H1 (cell line): ENCODE measurements around the gene POLR3A. TPM values are rescaled to one million over a fixed set of nuclear protein-coding genes. Genes with fewer than 3 reads are reported as not detected.

Source experiments
- CTCF ChIA-PET: fragments of 300-600 bp; sonication (Branson Sonifier 250); formaldehyde crosslinking; loops from one replicate; lab custom pipeline; 2021; ENCODE audit not compliant: partially characterized antibody; lab: Charles Lee
- POLR2A ChIA-PET: fragments of 300-600 bp; sonication (Branson Sonifier 250); formaldehyde crosslinking; loops from one replicate; lab custom pipeline; 2021; ENCODE audit warnings: inconsistent platforms; ENCODE audit not compliant: partially characterized antibody; lab: Charles Lee
- DNase-seq, 2 experiments: peaks; one replicate each; pipeline versions ENCODE4 v3.0.0 to v3.0.0-alpha.2; 2010 to 2022; ENCODE audit warnings: low spot score in 2 of 2, low read depth in 1 of 2, mixed read lengths in 1 of 2
- FAIRE-seq: peaks from 2 replicates; lab custom pipeline; 2011; peaks lifted over from hg19 to GRCh38; lab: Jason Lieb, UNC
- H2AFZ ChIP-seq: 2 replicates; pipeline ENCODE4 v1.8.1; 2012; ENCODE audit warnings: low read length, inconsistent platforms
- H2AK5ac ChIP-seq: 2 replicates; pipeline ENCODE4 v1.6.1; 2013; ENCODE audit warnings: low read depth, low read length
- H2BK120ac ChIP-seq: replicated peaks from 2 replicates; pipeline ENCODE3; 2013; ENCODE audit warnings: low read depth, low read length, inconsistent platforms
- H2BK12ac ChIP-seq: 2 replicates; pipeline ENCODE4 v1.6.1; 2013; ENCODE audit warnings: low read depth, low read length
- H2BK15ac ChIP-seq: 2 replicates; pipeline ENCODE4 v1.6.1; 2013; ENCODE audit warnings: low read length
- H2BK20ac ChIP-seq: 2 replicates; pipeline ENCODE4 v1.6.1; 2013; ENCODE audit warnings: low read length
- H2BK5ac ChIP-seq: 2 replicates; pipeline ENCODE4 v1.6.1; 2013; ENCODE audit warnings: low read depth, low read length
- H3K14ac ChIP-seq: 2 replicates; pipeline ENCODE4 v1.6.1; 2013; ENCODE audit warnings: inconsistent platforms; ENCODE audit not compliant: insufficient read length
- H3K18ac ChIP-seq: 2 replicates; pipeline ENCODE4 v1.6.1; 2013; ENCODE audit warnings: low read length; ENCODE audit errors: extremely low read depth
- H3K23ac ChIP-seq: 2 replicates; pipeline ENCODE4 v1.6.1; 2013; ENCODE audit warnings: inconsistent platforms; ENCODE audit not compliant: insufficient read length
- H3K23me2 ChIP-seq: 2 replicates; pipeline ENCODE4 v1.6.1; 2013; ENCODE audit warnings: low read depth, low read length
- H3K27ac ChIP-seq: 2 replicates; pipeline ENCODE4 v1.6.1; 2011; ENCODE audit warnings: low read depth, low read length, inconsistent platforms
- H3K27me3 ChIP-seq, 4 experiments: replicated peaks in 1 of 4; 1 replicate in 1 of 4; 2 replicates in 3 of 4; pipeline versions ENCODE4 v1.6.1 to v1.8.1; 2011 to 2013; ENCODE audit warnings: low read length in 3 of 4, mild to moderate bottlenecking in 3 of 4, inconsistent platforms in 2 of 4, mixed read lengths in 2 of 4, moderate library complexity in 1 of 4; ENCODE audit not compliant: control insufficient read depth in 3 of 4, insufficient read depth in 3 of 4; ENCODE audit errors: extremely low read depth in 1 of 4
- H3K36me3 ChIP-seq, 4 experiments: 2 replicates each; pipeline versions ENCODE4 v1.6.1 to v1.8.1; 2011 to 2013; ENCODE audit warnings: mild to moderate bottlenecking in 4 of 4, low read length in 3 of 4, moderate library complexity in 2 of 4, control low read depth in 1 of 4, inconsistent platforms in 1 of 4; ENCODE audit not compliant: insufficient read depth in 4 of 4, control insufficient read depth in 2 of 4
- H3K4ac ChIP-seq: replicated peaks from 2 replicates; pipeline ENCODE3; 2013; ENCODE audit warnings: low read length, low read depth, mixed read lengths, inconsistent platforms; ENCODE audit not compliant: insufficient read length
- H3K4me1 ChIP-seq, 4 experiments: replicated peaks in 1 of 4; 1 replicate in 1 of 4; 2 replicates in 3 of 4; pipeline versions ENCODE4 v1.6.1 to v1.8.1; 2011 to 2013; ENCODE audit warnings: low read length in 3 of 4, inconsistent platforms in 2 of 4, mixed read lengths in 1 of 4; ENCODE audit not compliant: insufficient read depth in 4 of 4, control insufficient read depth in 3 of 4
- H3K4me2 ChIP-seq, 2 experiments: 2 replicates each; pipeline versions ENCODE4 v1.6.1 to v1.8.1; 2011 to 2013; ENCODE audit warnings: low read depth in 2 of 2, low read length in 2 of 2, control low read depth in 1 of 2, inconsistent platforms in 1 of 2, mild to moderate bottlenecking in 1 of 2; ENCODE audit not compliant: insufficient read depth in 1 of 2
- H3K4me3 ChIP-seq, 4 experiments: fragments of 200-600, 300-600 bp in 1 of 4; sonication (generic), shearing (Covaris generic), sonication (Bioruptor Twin) in 1 of 4; 2 replicates each; pipeline versions ENCODE4 v1.5.1 to v1.8.1; 2011 to 2016; ENCODE audit warnings: low read length in 4 of 4, low read depth in 3 of 4, control low read depth in 2 of 4, inconsistent platforms in 2 of 4, mild to moderate bottlenecking in 2 of 4, mixed read lengths in 1 of 4, moderate library complexity in 1 of 4; ENCODE audit not compliant: insufficient read depth in 2 of 4; ENCODE audit errors: extremely low read depth in 1 of 4
- H3K56ac ChIP-seq: replicated peaks from 2 replicates; pipeline ENCODE3; 2013; ENCODE audit warnings: low read depth, mild to moderate bottlenecking, mixed read lengths, low read length, inconsistent platforms; ENCODE audit not compliant: insufficient read length
- H3K79me1 ChIP-seq: 2 replicates; pipeline ENCODE4 v1.6.1; 2013; ENCODE audit warnings: low read depth, low read length, control low read depth
- H3K79me2 ChIP-seq, 2 experiments: 2 replicates each; pipeline versions ENCODE4 v1.6.1 to v1.8.1; 2012 to 2013; ENCODE audit warnings: low read length in 2 of 2, mild to moderate bottlenecking in 2 of 2, inconsistent platforms in 1 of 2; ENCODE audit not compliant: insufficient read depth in 2 of 2, control insufficient read depth in 1 of 2
- H3K9ac ChIP-seq, 4 experiments: replicated peaks in 1 of 4; 1 replicate in 1 of 4; 2 replicates in 3 of 4; pipeline versions ENCODE4 v1.6.1 to v1.8.1; 2011 to 2013; ENCODE audit warnings: low read depth in 3 of 4, low read length in 3 of 4, control low read depth in 2 of 4, mild to moderate bottlenecking in 2 of 4, moderate library complexity in 2 of 4, inconsistent platforms in 1 of 4; ENCODE audit errors: extremely low read depth in 1 of 4
- H3K9me3 ChIP-seq, 2 experiments: 2 replicates each; pipeline versions ENCODE4 v1.6.1 to v1.8.1; 2012 to 2013; ENCODE audit warnings: mild to moderate bottlenecking in 2 of 2, moderate library complexity in 2 of 2, control low read depth in 1 of 2, inconsistent platforms in 1 of 2, low read depth in 1 of 2, low read length in 1 of 2, mixed read lengths in 1 of 2; ENCODE audit not compliant: insufficient read depth in 2 of 2
- H4K20me1 ChIP-seq, 2 experiments: replicated peaks in 1 of 2; 2 replicates each; pipeline versions ENCODE3 to v1.8.1; 2011 to 2013; ENCODE audit warnings: inconsistent platforms in 2 of 2, low read length in 2 of 2, mild to moderate bottlenecking in 1 of 2; ENCODE audit not compliant: insufficient read depth in 2 of 2, control insufficient read depth in 1 of 2
- H4K5ac ChIP-seq: 2 replicates; pipeline ENCODE4 v1.6.1; 2013; ENCODE audit warnings: low read length, low read depth, mixed read lengths, inconsistent platforms; ENCODE audit not compliant: insufficient read length
- H4K8ac ChIP-seq: 2 replicates; pipeline ENCODE4 v1.8.0; 2013; ENCODE audit warnings: mild to moderate bottlenecking, moderate library complexity, low read length, inconsistent platforms; ENCODE audit not compliant: insufficient read depth; ENCODE audit errors: extremely low read depth
- H4K91ac ChIP-seq: replicated peaks from 2 replicates; pipeline ENCODE3; 2013; ENCODE audit warnings: low read length, mixed read lengths, inconsistent platforms; ENCODE audit not compliant: insufficient read length
- RFX5 ChIP-seq: IDR thresholded peaks from 2 replicates; pipeline ENCODE4 v1.6.1; 2011; ENCODE audit warnings: low read depth, low read length, improper control_type of control experiment, borderline replicate concordance
- TEAD4 ChIP-seq: IDR thresholded peaks from 2 replicates; pipeline ENCODE4 v1.6.1; 2012; ENCODE audit warnings: low read depth, low read length, inconsistent platforms, mixed read lengths
- YY1 ChIP-seq: IDR thresholded peaks from 2 replicates; pipeline ENCODE4 v1.6.1; 2011; ENCODE audit warnings: low read depth, mild to moderate bottlenecking, low read length
- WGBS, 2 experiments: shearing (Covaris generic) in 1 of 2; methylation state at CpG; one replicate each; pipeline versions ENCODE4 v1.1.6 to v1.1.7; 2013 to 2015; ENCODE audit warnings: low lambda C conversion rate in 2 of 2, mixed read lengths in 2 of 2, inconsistent platforms in 1 of 2, low coverage in 1 of 2, missing lambda C conversion rate in 1 of 2; ENCODE audit not compliant: insufficient replicate concordance in 2 of 2, insufficient coverage in 1 of 2, insufficient read length in 1 of 2; ENCODE audit errors: extremely low coverage in 1 of 2, missing lambda C conversion rate in 1 of 2; 5-methylcytosine and 5-hydroxymethylcytosine counted together
- polyA plus RNA-seq, 7 experiments: library from polyadenylated mRNA; depleted of rRNA in 3 of 7; stranded (reverse) in 5 of 7; unstranded in 2 of 7; fragments of >200 nt in 5 of 7; fragments of 200-250 nt in 2 of 7; gene quantifications; 1 replicate in 5 of 7; 2 replicates in 1 of 7; 4 replicates in 1 of 7; pipeline versions ENCODE4 v1.2.1 to v1.2.3, GENCODE V29; 2011 to 2013; ENCODE audit warnings: missing spikeins in 2 of 7, mixed read lengths in 2 of 7
- total RNA-seq: library from RNA; stranded (reverse); fragmentation: NEBNext Ultra II Directional; extraction: Animal tissue kit (Norgen Biotek cat#: 25700); gene quantifications from 2 replicates; pipeline ENCODE4 v1.2.1, GENCODE V29; 2021

POLR3A gene
- total and polyA plus RNA-seq, 2 of the 8 experiments (the other 6 are each of a cell fraction or from before 2014, with no cell fraction given) = 11.3 to 38.6 TPM

GRCh38 chr10:78021201-78021600 is 8.1 kb downstream of the POLR3A start:
- Histone ChIP-seq H3K4me2 (no peak overlapping the region), H3K18ac (no peak overlapping the region), H3K4me1 (no peaks in the 10 kb centered on the region), H3K14ac (no peak overlapping the region), H2AK5ac (no peak overlapping the region), H3K9me3 (no peaks in the 10 kb centered on the region), H3K23ac (no peak overlapping the region), H2BK120ac (no peak overlapping the region), H3K79me2 (no peaks in the 10 kb centered on the region), H2AFZ (no peak overlapping the region), H3K27ac (no peak overlapping the region), H2BK15ac (no peak overlapping the region), H3K56ac (no peak overlapping the region), H3K23me2 (no peaks in the 10 kb centered on the region), H3K4me3 (no peak overlapping the region), H3K79me1 (no peaks in the 10 kb centered on the region; the same call in 1 of the 2 replicates), H4K5ac (no peak overlapping the region), H2BK20ac (no peak overlapping the region), H4K8ac (no peak overlapping the region), H4K20me1 (no peaks in the 10 kb centered on the region), H3K9ac (no peak overlapping the region), H3K4ac (no peak overlapping the region), H3K36me3 (peaks cover 52 to 94% (median 86%) of the 10 kb centered on the region in 4 experiments), H3K27me3 (no peaks in the 10 kb centered on the region), H4K91ac (no peak overlapping the region), H2BK12ac (no peak overlapping the region), H2BK5ac (no peak overlapping the region)
- DNase-seq (no peak), FAIRE-seq (no peak)
- POLR2A ChIA-PET = interaction anchor here (1.1 to 1.7 kb wide), 2 partner anchors 16 to 48 kb away, joined by 3 to 6 read pairs; no protein-coding TSS in a partner anchor
- 87% methylated on average over 2 of the region's 2 CpGs; no CpG with 5 or more reads in 1 of the 2 experiments for WGBS, 2 experiments
- TF ChIP-seq TEAD4 (no peak), YY1 (no peak), RFX5 (no peak)
- CTCF ChIA-PET = interaction anchor here (0.6 to 2.4 kb wide), 2 partner anchors 9 to 31 kb away, joined by 3 to 6 read pairs; no protein-coding TSS in a partner anchor
